Smooth muscle cell (in vitro differentiated cells): ENCODE results near the gene ANO2. TPM values are rescaled to one million over a fixed set of nuclear protein-coding genes. Genes with fewer than 3 reads are reported as not detected.

ENCODE experiments used
- DNase-seq: peaks from one replicate; lab custom pipeline; 2025; ENCODE audit not compliant: unreplicated experiment; lab: John Stamatoyannopoulos, UW
- H2AFZ ChIP-seq: fragments of 200-600 bp; sonication (generic); 2 replicates; pipeline ENCODE4 v1.6.0; 2016; ENCODE audit warnings: antibody characterized with exemption, low read depth, mild to moderate bottlenecking
- H3F3A ChIP-seq: fragments of 200-600 bp; sonication (generic); 2 replicates; pipeline ENCODE4 v1.6.0; 2017; ENCODE audit warnings: antibody characterized with exemption, low read depth
- H3K27ac ChIP-seq: fragments of 200-600 bp; sonication (generic); 2 replicates; pipeline ENCODE4 v1.5.1; 2016; ENCODE audit warnings: low read depth, mild to moderate bottlenecking
- H3K27me3 ChIP-seq: fragments of 200-600 bp; sonication (generic); 2 replicates; pipeline ENCODE4 v1.6.1; 2016; ENCODE audit warnings: low read depth, mild to moderate bottlenecking
- H3K36me3 ChIP-seq: fragments of 200-600 bp; sonication (generic); 2 replicates; pipeline ENCODE4 v1.5.1; 2016; ENCODE audit warnings: low read depth
- H3K4me1 ChIP-seq: fragments of 200-600 bp; sonication (generic); 2 replicates; pipeline ENCODE4 v1.5.1; 2016; ENCODE audit warnings: low read depth
- H3K4me2 ChIP-seq: fragments of 200-600 bp; sonication (generic); 2 replicates; pipeline ENCODE4 v1.6.0; 2016; ENCODE audit warnings: mild to moderate bottlenecking
- H3K4me3 ChIP-seq: fragments of 200-600 bp; sonication (generic); 2 replicates; pipeline ENCODE4 v1.5.1; 2016; ENCODE audit warnings: mild to moderate bottlenecking
- H3K79me2 ChIP-seq: fragments of 200-600 bp; sonication (generic); 2 replicates; pipeline ENCODE4 v1.6.0; 2016; ENCODE audit warnings: low read depth, mild to moderate bottlenecking
- H3K9ac ChIP-seq: fragments of 200-600 bp; sonication (generic); 2 replicates; pipeline ENCODE4 v1.6.0; 2016; ENCODE audit warnings: low read depth
- H3K9me3 ChIP-seq: fragments of 200-600 bp; sonication (generic); replicated peaks from 2 replicates; pipeline ENCODE4 v1.5.1; 2016; ENCODE audit warnings: low read depth
- H4K20me1 ChIP-seq: fragments of 200-600 bp; sonication (generic); 2 replicates; pipeline ENCODE4 v1.6.0; 2016; ENCODE audit warnings: low read depth
- WGBS: methylation state at CpG from one replicate; pipeline ENCODE4 v1.1.7; 2016; ENCODE audit warnings: low lambda C conversion rate; 5-methylcytosine and 5-hydroxymethylcytosine counted together
- polyA plus RNA-seq: library from polyadenylated mRNA; unstranded; fragments of >200 nt; fragmentation: Nextera tagmentation; extraction: Ambion mirVana; gene quantifications from 2 replicates; pipeline ENCODE4 v1.2.1, GENCODE V29; 2016
- total RNA-seq: library from RNA; depleted of rRNA; stranded (reverse); fragments of >200 nt; gene quantifications from 2 replicates; pipeline ENCODE4 v1.2.3, GENCODE V29; 2014
- TF ChIP-seq, protein P1 (sequence below): fragments of 200-600 bp; sonication (generic); IDR thresholded peaks from 2 replicates; pipeline ENCODE4 v1.5.1; 2017; ENCODE audit warnings: borderline replicate concordance, mild to moderate bottlenecking, antibody characterized with exemption; ENCODE audit not compliant: insufficient read depth, poor library complexity, severe bottlenecking

ANO2 gene
- total and polyA plus RNA-seq, 2 experiments from 2014 or later, result 0.18 TPM; not detected in 1

DNA sequence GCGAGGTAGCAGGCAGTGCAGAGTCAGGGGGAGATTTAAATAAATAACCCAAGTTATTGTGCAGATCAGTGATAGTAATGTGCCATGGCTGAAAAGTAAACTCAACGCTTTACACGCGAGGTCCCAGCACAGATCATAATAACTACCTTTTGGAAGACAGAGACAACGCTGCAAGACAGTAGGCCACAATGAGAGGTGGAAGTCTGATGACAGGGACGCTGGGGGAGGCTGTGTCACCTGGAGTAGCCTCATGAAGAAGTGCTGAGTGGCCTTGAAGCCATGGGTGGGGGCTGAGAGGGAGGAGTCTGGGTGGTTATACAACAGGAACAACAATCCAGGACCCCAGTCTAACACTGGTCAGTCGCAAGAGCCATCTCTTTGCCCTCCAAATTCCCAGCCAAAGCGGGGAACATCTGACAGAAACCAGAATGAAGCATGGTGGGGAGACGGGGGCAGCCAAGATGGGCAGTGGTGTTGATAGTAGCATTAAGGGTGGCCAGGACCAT lies 28.2 kb downstream of the ANO2 start:
- Histone ChIP-seq H3K9me3 (no peaks in the 10 kb centered on the region), H3K4me3 (no peak overlapping the region), H3F3A (no peaks in the 10 kb centered on the region), H3K27me3 (peaks cover 17% of the 10 kb centered on the region), H4K20me1 (no peaks in the 10 kb centered on the region), H3K9ac (no peak overlapping the region), H3K36me3 (no peaks in the 10 kb centered on the region), H3K4me1 (no peaks in the 10 kb centered on the region), H2AFZ (no peak overlapping the region), H3K79me2 (no peaks in the 10 kb centered on the region), H3K4me2 (no peak overlapping the region), H3K27ac (no peak overlapping the region)
- DNase-seq, result no peak
- WGBS, result 88% methylated on average over 9 of the region's 9 CpGs
- TF ChIP-seq, protein P1, sequence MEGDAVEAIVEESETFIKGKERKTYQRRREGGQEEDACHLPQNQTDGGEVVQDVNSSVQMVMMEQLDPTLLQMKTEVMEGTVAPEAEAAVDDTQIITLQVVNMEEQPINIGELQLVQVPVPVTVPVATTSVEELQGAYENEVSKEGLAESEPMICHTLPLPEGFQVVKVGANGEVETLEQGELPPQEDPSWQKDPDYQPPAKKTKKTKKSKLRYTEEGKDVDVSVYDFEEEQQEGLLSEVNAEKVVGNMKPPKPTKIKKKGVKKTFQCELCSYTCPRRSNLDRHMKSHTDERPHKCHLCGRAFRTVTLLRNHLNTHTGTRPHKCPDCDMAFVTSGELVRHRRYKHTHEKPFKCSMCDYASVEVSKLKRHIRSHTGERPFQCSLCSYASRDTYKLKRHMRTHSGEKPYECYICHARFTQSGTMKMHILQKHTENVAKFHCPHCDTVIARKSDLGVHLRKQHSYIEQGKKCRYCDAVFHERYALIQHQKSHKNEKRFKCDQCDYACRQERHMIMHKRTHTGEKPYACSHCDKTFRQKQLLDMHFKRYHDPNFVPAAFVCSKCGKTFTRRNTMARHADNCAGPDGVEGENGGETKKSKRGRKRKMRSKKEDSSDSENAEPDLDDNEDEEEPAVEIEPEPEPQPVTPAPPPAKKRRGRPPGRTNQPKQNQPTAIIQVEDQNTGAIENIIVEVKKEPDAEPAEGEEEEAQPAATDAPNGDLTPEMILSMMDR, result no peak

DNA sequence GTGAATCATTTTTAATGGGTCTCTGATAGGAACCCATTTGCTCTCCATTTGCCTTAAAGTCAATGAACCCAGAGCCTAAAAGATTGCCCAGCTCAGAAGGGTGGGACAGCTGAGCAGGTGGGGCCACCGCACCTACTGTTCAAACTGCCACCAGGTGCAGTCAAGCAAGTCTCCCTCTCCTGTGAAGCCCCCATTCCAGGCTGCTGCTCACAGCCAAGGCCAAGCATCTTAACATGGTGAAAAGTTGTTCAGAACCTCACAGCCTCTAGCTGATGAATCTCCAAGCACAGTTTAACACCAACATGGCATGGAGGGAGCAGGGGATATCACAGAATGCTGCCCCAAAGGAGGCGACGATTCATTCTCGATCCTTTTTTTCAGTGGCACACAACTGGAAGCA lies 29.5 kb downstream of the ANO2 start:
- no peak overlapping the region for H3K27ac ChIP-seq
- no peaks in the 10 kb centered on the region for H3K79me2 ChIP-seq
- peaks cover 30% of the 10 kb centered on the region for H3K27me3 ChIP-seq
- no peak overlapping the region for H3K4me2 ChIP-seq
- H3K36me3 ChIP-seq, result no peaks in the 10 kb centered on the region
- H3K9me3 ChIP-seq, result no peaks in the 10 kb centered on the region
- no peaks in the 10 kb centered on the region for H3K4me1 ChIP-seq
- no peaks in the 10 kb centered on the region for H3F3A ChIP-seq
- H4K20me1 ChIP-seq, result no peaks in the 10 kb centered on the region
- no peak overlapping the region for H3K9ac ChIP-seq
- no peak overlapping the region for H3K4me3 ChIP-seq
- DNase-seq, result no peak
- H2AFZ ChIP-seq, result no peak overlapping the region
- TF ChIP-seq, protein P1, result no peak
- WGBS, result 90% methylated on average over 4 of the region's 4 CpGs

DNA sequence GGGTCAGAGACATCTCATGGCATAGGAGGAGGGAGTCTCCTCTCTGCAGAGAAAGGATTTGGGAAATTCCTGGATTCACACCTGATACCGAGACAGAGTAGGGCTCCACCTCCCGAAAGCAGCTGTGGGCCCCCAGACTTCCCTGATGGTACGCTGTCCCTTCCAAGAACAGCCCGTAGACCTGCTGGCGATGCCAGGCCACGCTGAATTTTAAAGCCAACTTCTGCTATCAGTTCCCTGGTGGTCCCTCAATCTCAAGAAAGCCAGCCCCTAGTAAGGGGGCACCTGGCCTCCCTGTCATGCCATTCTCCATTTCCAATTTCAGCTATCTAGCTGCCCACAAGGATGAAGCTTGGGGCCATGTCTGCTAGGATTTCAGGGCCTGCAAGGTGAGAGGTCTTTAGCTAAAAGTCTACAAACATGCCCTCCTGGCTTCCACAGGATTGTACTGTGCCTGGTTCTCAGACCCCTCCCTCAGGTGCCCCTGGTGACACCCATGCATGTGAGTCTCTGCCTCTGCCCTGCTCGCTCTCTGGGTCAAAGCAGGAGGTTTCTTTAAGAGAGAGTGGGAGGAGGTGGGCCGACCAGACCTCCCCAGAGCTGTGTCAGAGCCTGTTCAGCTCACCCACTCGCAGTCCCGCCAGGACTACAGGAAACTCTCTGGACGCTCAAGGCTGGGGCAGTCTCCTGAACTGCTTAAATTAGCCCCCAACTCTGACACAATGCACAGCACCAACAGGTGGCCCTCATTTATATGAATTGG lies 30.5 kb downstream of the ANO2 start:
- no peaks in the 10 kb centered on the region for H3K9me3 ChIP-seq
- no peaks in the 10 kb centered on the region for H3K79me2 ChIP-seq
- no peaks in the 10 kb centered on the region for H4K20me1 ChIP-seq
- no peaks in the 10 kb centered on the region for H3K36me3 ChIP-seq
- TF ChIP-seq, protein P1, result no peak
- no peaks in the 10 kb centered on the region for H3K4me1 ChIP-seq
- no peaks in the 10 kb centered on the region for H3F3A ChIP-seq
- no peak for DNase-seq
- H3K4me3 ChIP-seq, result no peak overlapping the region
- H3K9ac ChIP-seq, result no peak overlapping the region
- no peak overlapping the region for H3K4me2 ChIP-seq
- peaks cover 38% of the 10 kb centered on the region for H3K27me3 ChIP-seq
- no peak overlapping the region for H2AFZ ChIP-seq
- WGBS, result 71% methylated on average over 11 of the region's 11 CpGs
- H3K27ac ChIP-seq, result no peak overlapping the region

DNA sequence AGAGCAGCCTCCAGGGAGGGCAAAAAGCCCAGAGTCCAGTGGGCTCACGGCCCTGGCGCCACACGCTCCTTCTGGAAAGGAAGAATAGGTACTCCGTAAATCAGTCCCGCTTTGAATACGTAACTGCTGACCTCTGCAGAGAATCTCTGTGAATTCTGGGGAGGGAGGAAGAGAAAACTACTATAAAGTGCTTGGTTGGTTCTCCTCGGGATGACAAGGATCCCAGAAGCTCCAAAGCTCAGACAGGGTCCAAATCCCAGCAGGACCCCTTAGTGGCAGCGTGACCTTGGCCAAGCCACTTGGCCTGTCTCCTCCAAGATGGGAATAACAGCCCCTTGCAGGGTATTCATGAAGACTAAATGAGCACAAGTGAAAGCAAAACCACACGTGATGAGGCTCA lies 31.7 kb downstream of the ANO2 start:
- H4K20me1 ChIP-seq, result no peaks in the 10 kb centered on the region
- H3K4me2 ChIP-seq, result no peak overlapping the region
- no peaks in the 10 kb centered on the region for H3K9me3 ChIP-seq
- no peak overlapping the region for H3K9ac ChIP-seq
- no peak overlapping the region for H2AFZ ChIP-seq
- no peaks in the 10 kb centered on the region for H3K4me1 ChIP-seq
- no peak overlapping the region for H3K27ac ChIP-seq
- H3K79me2 ChIP-seq, result no peaks in the 10 kb centered on the region
- DNase-seq, result no peak
- H3K27me3 ChIP-seq, result peaks cover 45% of the 10 kb centered on the region
- H3K4me3 ChIP-seq, result no peak overlapping the region
- TF ChIP-seq, protein P1, result no peak
- no peaks in the 10 kb centered on the region for H3F3A ChIP-seq
- WGBS, result 88% methylated on average over 9 of the region's 9 CpGs
- H3K36me3 ChIP-seq, result no peaks in the 10 kb centered on the region
